Liver (tissue), 3 donors: ENCODE measurements around the gene RNASE7.
"Not testable (repeated sequence)": the region's sequence is repeated elsewhere in the genome, so short reads cannot be mapped to it uniquely, and the experiment has no call there.

Source experiments
- CTCF ChIP-seq: fragments of 150-350 bp; IDR thresholded peaks from 2 replicates; pipeline ENCODE4 v1.5.1; 2017; ENCODE audit warnings: improper control_type of control experiment, low read depth, low read length; ENCODE audit not compliant: missing input control
- EGR1 ChIP-seq, 2 donors: IDR thresholded peaks; 2 replicates each; pipeline ENCODE4 v1.6.1; 2016 to 2018; ENCODE audit warnings: antibody characterized with exemption in 2 of 2, low read depth in 2 of 2
- FOXA1 ChIP-seq: IDR thresholded peaks from 2 replicates; pipeline ENCODE4 v1.6.1; 2016; ENCODE audit warnings: antibody characterized with exemption
- JUND ChIP-seq, 2 donors: IDR thresholded peaks; 2 replicates each; pipeline ENCODE4 v1.6.1; 2016; ENCODE audit warnings: antibody characterized with exemption in 2 of 2
- MAX ChIP-seq: IDR thresholded peaks from 2 replicates; pipeline ENCODE4 v1.6.1; 2016; ENCODE audit warnings: antibody characterized with exemption
- RAD21 ChIP-seq, 2 donors: IDR thresholded peaks; 2 replicates each; pipeline ENCODE4 v1.6.1; 2016; ENCODE audit warnings: antibody characterized with exemption in 2 of 2, mild to moderate bottlenecking in 2 of 2
- RXRA ChIP-seq, 2 donors: IDR thresholded peaks; 2 replicates each; pipeline ENCODE4 v1.6.1; 2017 to 2018; ENCODE audit warnings: antibody characterized with exemption in 2 of 2, mild to moderate bottlenecking in 1 of 2
- SP1 ChIP-seq: IDR thresholded peaks from 2 replicates; pipeline ENCODE4 v1.6.1; 2018; ENCODE audit warnings: antibody characterized with exemption, mild to moderate bottlenecking
- TAF1 ChIP-seq: conservative IDR thresholded peaks from 2 replicates; pipeline ENCODE4 v1.6.1; 2016; ENCODE audit warnings: antibody characterized with exemption, mild to moderate bottlenecking
- YY1 ChIP-seq: IDR thresholded peaks from 2 replicates; pipeline ENCODE4 v1.6.1; 2016; ENCODE audit warnings: antibody characterized with exemption, mild to moderate bottlenecking
- ZBTB33 ChIP-seq: IDR thresholded peaks from 2 replicates; pipeline ENCODE4 v1.6.1; 2016; ENCODE audit warnings: antibody characterized with exemption
- donor health status: healthy.
- donor health status: healthy.

GRCh38 chr14:21040941-21041340 lies 1.2 kb upstream of the RNASE7 start:
- not testable (repeated sequence) for TF ChIP-seq CTCF; FOXA1; SP1; JUND (IDR thresholded peaks at IDR 0.05); MAX; TAF1; RAD21 (IDR thresholded peaks at IDR 0.05); EGR1 (IDR thresholded peaks at IDR 0.05; ENCODE audit: low read depth in 2 of 2); RXRA (IDR thresholded peaks at IDR 0.05); YY1; ZBTB33
